Right ventricle myocardium superior (tissue), 1 donor: ENCODE results near the gene MND1. TPM values are rescaled to one million over a fixed set of nuclear protein-coding genes. Genes with fewer than 3 reads are reported as not detected.
"Not testable (repeated sequence)": the region's sequence is repeated elsewhere in the genome, so short reads cannot be mapped to it uniquely, and the experiment has no call there.

ENCODE experiments used
- ATAC-seq: fragments of 200-7000 bp; cut with Tn5 transposase; one replicate; pipeline ENCODE4 v1.9.1; 2020; ENCODE audit warnings: mild to moderate bottlenecking; ENCODE audit not compliant: poor library complexity
- DNase-seq: peaks from one replicate; pipeline ENCODE4 v3.0.0-alpha.2; 2020
- intact Hi-C: fragments of 100-400 bp; cut with DNase I; formaldehyde crosslinking; loops from one replicate; pipeline ENCODE4 v1.11.2; 2022
- total RNA-seq: library from RNA; stranded (reverse); fragmentation: NEBNext Ultra II Directional; extraction: Animal tissue kit (Norgen Biotek cat#: 25700); gene quantifications from one replicate; pipeline ENCODE4 v1.2.1, GENCODE V29; 2021
- donor health status: DM: no; HTN: yes; CAD: no; lungs with severe emphysema.

Gene MND1
- total RNA-seq, 1 donor from 2014 or later = 0.38 TPM

- DNase-seq = no peak
- intact Hi-C loops = no loop called here
- ATAC-seq = no peak
These were observed 77.5 kb downstream of the MND1 start for GRCh38 chr4:153421941-153422340.

- ATAC-seq (no peak), DNase-seq (no peak)
- intact Hi-C loops = no loop called here
These were observed 81.9 kb downstream of the MND1 start for GRCh38 chr4:153426207-153426885.

- ATAC-seq = no peak
- no peak for DNase-seq
- intact Hi-C loops = no loop called here
These were observed 83.0 kb downstream of the MND1 start for GRCh38 chr4:153427363-153428071.

GRCh38 chr4:153428941-153429475 is 84.5 kb downstream of the MND1 start:
- no peak for ATAC-seq
- intact Hi-C loops = no loop called here
- DNase-seq = no peak

GRCh38 chr4:153432965-153433753 is 88.7 kb downstream of the MND1 start:
- DNase-seq (peak; percentile 47), ATAC-seq (peak; percentile 92)
- intact Hi-C loops = loop anchor here (5.0 to 10.0 kb wide), 2 partner anchors 88 to 144 kb away; partner anchors contain the start of gene MND1

GRCh38 chr4:153433754-153434105 is 89.2 kb downstream of the MND1 start:
- no peak for ATAC-seq
- DNase-seq = no peak
- intact Hi-C loops = loop anchor here (5.0 to 10.0 kb wide), 2 partner anchors 89 to 144 kb away; partner anchors contain the start of gene MND1

- intact Hi-C loops = loop anchor here (5.0 to 10.0 kb wide), 2 partner anchors 89 to 143 kb away; partner anchors contain the start of gene MND1
- ATAC-seq (no peak), DNase-seq (no peak)
These were observed 89.7 kb downstream of the MND1 start for GRCh38 chr4:153434190-153434589.

GRCh38 chr4:153438916-153439756 is 94.6 kb downstream of the MND1 start:
- DNase-seq (no peak), ATAC-seq (peak; percentile 89)
- intact Hi-C loops = loop anchor here (10.0 kb wide), 1 partner anchor 94 kb away; the partner anchor contains the start of gene MND1

GRCh38 chr4:153439831-153440230 is 95.3 kb downstream of the MND1 start:
- no peak for DNase-seq
- intact Hi-C loops = loop anchor here (10.0 kb wide), 1 partner anchor 95 kb away; the partner anchor contains the start of gene MND1
- no peak for ATAC-seq

- ATAC-seq (no peak), DNase-seq (no peak)
- intact Hi-C loops = no loop called here
These were observed 96.0 kb downstream of the MND1 start for GRCh38 chr4:153440475-153440874.

- peak; percentile 46 for ATAC-seq
- DNase-seq = no peak
- intact Hi-C loops = no loop called here
These were observed 102.9 kb downstream of the MND1 start for GRCh38 chr4:153447175-153447905.

GRCh38 chr4:153448003-153448731 is 103.7 kb downstream of the MND1 start:
- peak; percentile 38 for ATAC-seq
- DNase-seq = no peak
- intact Hi-C loops = no loop called here

GRCh38 chr4:153449338-153449737 is 104.8 kb downstream of the MND1 start:
- DNase-seq (no peak), ATAC-seq (no peak)
- intact Hi-C loops = no loop called here

GRCh38 chr4:153450544-153450917 is 106.0 kb downstream of the MND1 start:
- DNase-seq (no peak), ATAC-seq (no peak)
- intact Hi-C loops = no loop called here

- DNase-seq, intact Hi-C loops, ATAC-seq: not testable (repeated sequence)
These were observed 106.7 kb downstream of the MND1 start for GRCh38 chr4:153451145-153451544.

GRCh38 chr4:153451911-153452657 is 107.6 kb downstream of the MND1 start:
- intact Hi-C loops = no loop called here
- DNase-seq (peak; percentile 46), ATAC-seq (no peak)
